NCI-H2227 treated with DMSO at 0.1 percent for 48 hours (cell line): ENCODE results near the gene TMEM63A.

Experiments
- DNase-seq: peaks from one replicate; lab custom pipeline; 2025; lab: John Stamatoyannopoulos, UW

TMEM63A gene

DNA sequence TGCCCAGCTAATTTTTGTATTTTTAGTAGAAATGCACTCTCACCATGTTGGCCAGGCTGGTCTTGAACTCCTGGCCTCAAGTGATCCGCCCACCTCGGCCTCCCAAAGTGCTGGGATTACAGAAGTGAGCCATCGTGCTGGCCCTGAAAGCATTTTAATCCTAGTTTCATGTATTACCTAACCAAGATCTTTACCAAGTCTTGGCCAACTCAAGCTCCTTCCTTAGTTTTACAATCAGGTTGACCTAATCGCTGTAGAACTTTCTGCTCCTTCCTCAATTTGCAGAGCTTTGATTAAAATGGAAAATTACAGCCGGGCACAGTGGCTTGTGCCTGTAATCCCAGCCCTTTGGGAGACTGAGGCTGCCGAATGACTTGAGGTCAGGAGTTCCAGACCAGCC lies 3.2 kb upstream of the TMEM63A start:
- DNase-seq: no peak

DNA sequence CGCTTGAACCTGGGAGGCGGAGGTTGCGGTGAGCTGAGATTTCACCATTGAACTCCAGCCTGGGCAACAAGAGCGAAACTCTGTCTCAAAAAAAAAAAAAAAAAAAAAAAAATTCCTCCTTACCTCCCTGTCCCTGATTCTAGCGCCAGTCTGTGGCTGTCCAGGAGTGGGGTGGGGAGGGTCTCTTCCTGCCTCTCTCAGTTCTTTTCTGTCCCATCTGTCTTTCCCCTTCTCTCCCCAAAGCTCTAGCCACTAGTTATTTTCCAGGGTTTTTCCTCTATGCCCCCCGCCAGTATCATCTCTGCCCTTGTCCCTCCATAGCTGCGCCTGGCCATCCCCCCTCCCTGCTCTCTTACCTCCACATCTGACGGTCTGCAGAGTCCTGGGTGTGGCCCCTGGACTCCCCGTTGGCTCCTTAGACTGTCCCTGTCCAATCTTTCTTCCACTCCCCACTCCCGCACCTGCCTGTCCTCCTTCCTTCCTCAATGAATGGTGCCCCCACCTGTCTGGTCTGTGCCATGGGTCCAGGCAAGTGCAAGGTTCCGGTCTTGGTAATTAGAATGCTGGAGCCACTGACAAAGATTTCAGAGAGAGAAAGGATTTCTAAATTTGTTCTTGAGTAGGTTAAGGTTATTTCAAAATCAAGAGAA lies 1.6 kb upstream of the TMEM63A start:
- DNase-seq: no peak

DNA sequence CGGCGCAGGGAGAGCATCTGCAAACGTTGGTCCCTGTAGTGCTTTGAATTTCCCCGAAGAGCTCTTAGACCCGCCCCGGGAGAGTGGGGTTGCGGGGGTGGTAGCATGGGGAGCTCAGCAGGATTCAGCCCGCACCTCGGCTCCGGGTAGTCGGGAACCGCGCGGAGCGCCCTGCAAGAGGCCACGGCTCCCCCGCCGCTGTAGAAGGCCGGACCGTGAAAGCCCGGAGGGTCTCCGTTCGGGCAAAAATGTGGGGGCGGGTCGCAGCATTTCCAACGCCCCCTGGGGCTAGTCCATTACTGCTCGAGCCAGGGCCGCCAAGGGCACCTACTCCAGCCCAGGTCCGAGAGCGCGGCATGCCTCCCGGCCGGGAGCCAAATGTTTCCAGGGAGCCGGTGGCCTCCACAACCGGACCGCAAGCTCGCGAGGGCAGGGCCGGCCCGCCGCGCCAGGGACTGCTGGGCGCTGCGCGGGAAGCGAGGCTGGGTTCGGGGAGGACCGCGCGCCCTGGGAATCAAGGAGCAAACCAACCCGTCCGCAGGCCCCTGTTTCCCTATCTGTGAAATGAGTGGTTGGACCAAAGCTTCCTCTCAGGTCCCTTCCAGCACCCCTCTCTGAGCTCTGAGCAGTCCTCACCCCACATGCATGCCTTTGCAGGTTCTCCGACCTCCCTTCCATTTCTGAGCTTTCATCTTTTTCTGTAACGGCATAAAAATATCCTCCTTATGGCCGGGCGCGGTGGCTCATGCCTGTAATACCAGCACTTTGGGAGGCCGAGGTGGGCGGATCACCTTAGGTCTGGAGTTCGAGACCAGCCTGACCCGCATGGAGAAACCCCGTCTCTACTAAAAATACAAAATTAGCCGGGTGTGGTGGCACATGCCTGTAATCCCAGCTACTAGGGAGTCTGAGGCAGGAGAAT lies 775 bp upstream of the TMEM63A start:
- DNase-seq: no peak

DNA sequence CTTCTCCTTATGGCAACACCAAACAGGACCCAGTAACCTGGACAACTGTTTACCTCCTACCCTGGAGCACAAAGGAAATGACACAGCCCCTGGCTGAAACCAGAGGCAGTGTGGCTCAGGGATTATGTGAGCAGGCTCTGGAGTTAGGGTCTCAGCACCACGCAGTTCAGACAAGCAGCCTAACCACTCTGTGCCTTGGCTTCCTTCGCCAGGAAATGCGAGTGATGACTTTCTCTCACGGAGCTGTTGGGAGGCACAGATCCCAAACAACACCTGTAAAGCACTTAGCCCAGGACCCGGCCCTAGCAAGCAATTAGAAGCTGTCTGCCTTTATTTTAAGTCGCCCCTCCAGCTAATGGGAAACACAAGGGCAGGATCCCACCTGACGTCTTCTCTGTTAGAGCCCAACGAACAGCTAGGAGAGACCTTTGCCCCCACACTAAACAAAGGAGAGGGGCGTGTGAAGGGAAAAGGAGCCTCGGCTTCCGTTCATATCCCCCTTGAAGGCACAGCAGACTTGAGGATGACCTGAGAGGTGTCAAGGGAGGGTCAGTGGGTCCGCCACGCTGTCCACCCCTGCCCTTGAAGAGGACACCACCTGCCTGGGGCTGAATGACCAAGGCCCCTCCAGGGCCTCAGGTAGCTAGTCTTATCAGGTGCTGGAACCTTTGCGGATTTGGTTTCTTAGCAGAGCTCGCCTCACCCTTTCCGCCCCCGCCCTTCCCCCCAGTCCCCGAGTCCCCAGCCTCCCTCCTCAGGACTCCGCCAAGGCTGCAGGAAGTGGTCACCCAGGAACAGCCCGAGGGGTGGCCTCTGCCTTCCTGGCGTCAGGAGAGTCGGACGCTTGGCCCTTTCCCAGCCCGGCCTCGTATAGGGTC lies 860 bp downstream of the TMEM63A start:
- DNase-seq: no peak

DNA sequence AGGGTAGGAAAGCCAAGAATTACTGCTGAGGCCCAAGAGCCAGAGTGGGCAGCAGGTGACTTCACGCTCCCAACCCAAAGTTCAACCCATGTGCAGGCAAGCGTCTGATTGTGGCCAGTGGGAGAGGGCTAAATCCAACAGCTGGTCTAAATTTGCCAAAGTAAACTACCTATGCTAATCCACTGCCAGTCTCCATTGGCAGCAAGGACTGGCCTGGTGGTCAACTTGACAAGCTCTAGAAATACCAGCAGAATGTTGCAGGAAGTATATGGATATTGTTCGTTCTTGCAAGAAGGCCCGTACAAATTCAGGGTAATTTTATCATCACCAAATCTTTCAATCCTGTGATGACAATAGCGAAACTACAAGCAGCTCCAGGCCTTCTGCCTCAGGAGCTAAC lies 1.5 kb downstream of the TMEM63A start:
- no peak for DNase-seq

DNA sequence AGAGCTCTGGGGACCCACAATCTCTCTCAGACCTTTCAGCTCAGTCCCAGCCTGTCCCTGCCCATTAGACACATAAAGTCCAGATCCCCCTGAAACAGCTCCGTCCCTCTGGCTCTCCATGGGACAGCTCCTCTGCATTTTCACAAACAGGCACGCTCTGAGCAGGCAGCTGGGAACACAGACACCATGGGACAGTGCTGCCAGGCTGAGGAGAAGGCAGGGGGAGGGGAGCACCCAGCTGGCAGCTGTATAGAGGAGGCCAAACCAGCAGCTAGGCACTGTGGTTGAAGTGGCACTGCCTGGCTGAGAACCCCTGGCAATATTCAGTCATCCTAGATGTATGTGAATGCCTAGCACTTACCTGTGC lies 2.0 kb downstream of the TMEM63A start:
- no peak for DNase-seq

DNA sequence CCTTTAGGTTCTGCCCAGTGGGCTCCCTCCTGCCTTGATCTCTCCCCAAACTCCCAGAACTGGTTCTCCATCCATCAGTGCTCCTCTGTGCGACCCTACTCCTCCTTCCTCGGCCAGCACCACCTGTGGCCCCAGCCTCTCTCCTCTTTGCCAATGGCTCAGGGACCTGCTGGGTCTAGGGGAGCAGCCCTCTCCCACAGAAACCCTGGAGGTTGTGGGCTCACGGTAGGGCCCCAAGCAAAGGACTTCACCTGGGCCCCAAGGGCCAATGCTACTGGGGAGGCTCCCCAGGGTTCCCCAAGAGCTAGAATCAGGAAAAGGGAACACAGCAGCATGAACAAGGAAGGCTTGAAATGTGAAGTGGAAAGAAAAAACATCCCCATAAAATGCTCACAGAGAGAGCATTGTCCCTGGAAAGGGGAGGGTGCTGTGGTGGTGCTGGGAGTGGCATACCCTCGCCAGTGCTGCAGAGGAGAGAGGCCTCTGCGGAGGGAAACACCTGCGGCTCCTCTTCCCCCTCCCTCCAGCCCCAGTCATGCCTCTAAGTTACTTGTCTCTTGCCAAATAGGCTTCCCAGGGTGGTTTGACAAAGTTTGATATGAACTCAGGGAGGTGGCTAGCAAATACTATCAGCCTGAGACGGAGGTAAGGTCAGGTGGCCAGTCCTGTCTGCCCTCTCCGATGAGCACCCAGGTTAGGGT lies 2.5 kb downstream of the TMEM63A start:
- DNase-seq: no peak

DNA sequence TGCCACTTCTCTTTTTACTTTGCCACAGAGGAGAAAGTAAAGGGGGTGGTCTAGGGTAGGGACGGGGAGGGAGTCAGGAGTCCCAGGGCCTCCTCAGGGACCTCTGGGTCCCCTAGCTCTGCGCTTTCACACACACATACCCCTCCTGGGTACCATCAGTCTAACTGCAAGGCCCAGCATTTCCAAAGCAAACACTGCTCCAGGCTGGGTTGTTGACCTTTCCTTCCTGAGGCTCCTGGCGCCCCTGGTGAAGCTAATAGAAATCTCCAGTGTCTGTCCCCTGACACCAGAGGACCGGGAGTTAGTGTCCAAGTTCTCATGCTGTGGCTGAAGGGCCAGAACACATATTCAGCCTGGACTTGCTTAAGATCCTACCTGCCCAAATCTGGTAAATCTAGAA lies 3.9 kb downstream of the TMEM63A start:
- no peak for DNase-seq

DNA sequence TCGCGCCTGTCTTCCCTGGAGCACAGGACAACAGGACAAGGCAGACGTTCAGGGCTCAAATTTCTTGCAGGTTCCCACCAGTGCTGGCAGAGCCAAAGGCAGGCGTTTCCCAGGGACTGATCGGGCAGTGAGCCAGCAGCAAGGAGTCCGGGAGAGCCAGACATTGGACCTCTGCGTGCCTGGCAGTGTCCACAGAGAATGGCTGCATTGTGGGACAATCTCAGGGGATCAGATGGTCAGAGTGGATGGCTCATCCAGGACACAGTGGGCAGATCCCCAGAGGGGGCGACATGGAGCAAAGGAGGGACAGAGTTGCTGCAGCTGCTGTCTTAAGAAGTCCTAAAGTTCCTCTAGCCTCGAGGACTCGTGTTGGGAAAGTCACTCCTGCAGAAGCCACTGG lies 4.6 kb downstream of the TMEM63A start:
- no peak for DNase-seq

DNA sequence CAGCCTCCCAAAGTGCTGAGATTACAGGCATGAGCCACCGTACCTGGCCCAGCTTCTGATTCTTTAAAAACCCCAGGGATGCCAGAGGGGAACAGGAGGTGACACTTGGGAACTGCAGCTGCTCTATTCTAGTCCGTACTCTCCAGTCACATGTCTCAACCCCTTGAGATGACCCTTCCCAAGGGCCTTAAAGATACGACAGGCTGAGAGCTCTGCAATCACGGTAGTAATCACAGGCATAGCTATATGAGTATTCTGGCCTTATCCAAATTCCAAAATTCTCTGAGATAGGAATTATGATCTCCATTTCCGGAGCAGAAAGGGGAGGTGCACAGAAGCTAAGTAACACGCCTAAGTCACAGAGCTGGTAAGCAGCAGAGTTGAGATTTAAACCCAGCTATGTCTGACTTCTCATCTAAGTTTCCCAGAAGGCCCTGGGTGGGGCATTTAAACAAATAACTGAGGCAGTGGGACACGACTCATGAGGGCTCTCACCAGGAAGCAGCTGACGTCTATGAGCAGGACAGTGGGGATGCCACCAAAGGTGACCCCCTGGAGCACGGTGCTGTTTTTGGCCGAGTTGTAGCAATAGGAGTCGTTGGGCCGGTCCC lies 5.2 kb downstream of the TMEM63A start:
- DNase-seq: no peak

DNA sequence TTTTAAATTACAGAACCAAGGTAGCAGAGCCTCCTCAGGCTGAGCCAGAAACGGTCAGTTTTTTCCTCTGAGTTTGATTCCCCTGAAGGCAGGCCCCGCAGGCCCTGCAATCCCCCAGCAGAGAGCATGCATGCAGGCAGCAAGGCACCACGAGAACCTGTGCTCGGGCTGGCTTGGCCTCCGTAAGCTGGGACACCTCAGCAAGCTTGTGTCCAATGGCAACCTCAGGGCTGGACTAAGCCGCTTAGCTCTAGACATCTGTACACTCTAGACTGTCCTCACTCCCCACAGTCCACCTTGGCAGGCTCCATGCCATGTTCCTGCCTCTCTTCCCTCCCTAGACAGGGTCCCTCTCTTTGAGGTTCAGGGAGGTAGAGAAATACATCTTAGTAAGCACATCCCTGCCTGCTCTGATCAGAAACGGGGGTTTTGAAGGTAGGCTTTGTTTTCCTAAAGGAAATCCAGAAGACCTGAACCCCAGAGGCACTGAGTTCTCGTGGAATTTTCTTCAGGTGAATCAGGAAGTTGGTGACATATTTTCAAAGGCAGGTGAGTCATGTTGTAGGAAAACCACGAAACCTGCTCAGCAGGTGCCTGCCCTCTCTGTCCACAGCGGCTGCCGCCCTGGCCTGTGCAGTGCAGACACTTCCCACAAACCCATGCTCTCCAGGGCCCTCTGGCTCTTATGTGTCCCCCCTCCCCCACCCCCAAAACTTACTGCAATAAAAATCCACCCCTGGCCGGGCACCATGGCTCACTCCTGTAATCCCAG lies 7.0 kb downstream of the TMEM63A start:
- DNase-seq: no peak

DNA sequence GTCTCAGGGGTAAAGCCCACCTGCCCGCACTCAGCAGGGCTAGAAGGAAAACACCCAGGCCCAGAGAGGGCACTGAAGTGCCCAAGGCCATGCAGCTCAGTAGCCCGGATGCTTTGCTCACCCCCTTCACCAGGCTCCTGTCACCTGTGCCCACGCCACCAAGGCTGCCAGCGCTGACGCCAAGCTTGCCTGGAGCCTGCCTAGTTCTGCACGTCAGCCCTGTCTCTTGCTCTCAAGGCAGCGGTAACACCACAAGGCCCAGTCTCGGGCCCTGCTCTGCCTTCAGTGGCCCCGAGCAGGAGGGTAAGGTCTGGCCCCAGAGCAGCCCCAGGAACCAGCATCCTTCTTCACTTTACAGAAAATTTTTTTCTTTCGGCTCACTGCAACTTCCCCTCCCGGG lies 7.7 kb downstream of the TMEM63A start:
- no peak for DNase-seq

DNA sequence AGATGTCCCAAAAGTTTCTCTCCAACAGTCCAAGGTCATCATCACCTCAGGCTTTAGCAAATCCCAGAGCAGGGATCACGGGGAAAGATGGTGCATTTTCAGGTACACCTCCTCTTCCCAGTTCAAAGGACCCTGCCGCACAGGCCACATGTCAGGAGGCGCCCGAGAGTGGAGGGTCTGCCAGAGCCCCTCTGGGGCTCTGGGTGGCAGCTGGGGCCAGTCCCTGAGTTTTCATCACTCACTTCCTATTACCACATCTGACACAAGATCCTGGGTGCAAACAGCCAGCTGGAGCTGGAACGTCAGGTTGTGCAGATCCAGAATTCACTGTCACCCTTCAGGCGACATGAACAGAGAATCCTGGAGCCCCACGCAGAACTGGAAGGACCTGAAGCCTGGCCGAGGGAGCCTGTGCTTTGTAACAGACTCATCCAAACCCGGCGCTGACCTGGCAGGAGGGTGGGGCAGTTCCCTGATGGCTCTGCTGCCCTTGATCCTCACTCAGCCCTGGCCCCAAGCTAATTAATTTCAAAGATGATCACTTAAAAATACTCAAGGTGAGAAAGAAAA lies 8.8 kb downstream of the TMEM63A start:
- DNase-seq: no peak

DNA sequence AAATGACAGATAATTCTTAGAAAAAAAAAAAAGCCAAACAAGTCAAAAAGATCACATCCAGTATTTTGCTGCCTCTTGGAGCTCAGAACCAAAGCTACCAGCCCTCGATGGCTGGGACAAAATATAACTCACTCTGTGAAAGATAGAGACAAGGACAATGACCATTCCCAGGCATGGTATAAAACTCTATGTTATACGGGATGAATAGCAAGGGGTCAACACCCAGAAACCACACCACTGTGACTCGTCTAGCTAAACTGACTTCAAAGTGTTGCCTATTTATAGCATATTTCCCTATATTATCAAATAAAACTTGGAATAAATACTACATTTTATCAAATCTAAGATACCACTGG lies 10.1 kb downstream of the TMEM63A start:
- DNase-seq: no peak

DNA sequence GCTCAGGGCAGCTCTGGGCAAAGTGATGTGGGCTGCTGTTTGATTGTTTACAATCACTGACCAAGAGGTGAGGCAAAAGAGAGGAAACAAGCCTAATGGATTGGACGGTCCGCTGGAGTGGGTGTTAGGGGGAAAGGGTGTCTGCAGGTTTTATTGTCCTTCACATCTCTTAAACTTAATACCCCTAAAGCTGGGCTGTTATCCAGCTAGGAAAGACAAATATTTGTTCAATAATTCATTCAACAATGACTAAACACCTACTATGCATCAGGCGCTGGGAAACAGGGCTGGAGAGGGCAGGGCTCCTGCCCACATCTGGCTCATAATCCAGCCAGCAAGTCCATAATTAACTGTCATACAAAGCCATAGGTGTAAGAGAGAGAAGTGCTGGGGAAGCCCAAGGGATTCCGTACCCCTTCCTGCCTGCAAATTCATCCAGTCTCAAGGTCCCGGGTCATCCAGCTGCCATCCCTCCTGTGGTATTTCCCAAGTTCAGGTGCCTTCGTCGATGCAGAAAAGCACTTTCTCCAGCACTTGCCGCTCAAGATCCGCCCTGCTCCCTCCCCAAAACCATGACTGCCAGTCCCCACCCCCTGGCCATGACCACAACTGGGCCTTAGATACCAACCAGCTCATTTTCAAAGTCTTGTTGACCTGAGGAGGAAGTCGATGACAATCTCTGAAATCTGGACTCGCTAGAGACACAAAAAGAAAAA lies 10.7 kb downstream of the TMEM63A start:
- no peak for DNase-seq

DNA sequence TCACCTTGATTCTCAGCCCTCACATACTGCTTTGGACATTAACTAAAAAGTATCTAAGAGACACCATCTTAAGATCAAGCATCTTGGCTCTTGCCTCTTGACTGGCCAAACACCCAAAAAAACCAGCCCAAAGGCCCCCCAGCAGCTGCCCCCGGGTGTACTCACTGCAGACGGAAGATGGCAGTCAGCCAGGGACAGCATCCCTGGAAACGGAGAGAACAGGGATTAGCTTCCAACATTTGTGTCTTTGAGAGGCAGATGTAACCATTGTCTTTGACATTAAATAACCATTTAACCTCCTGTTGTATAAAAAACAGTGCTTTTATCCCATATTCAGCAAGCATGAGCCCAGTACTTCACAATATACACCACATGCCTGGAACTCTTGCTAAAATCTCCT lies 11.3 kb downstream of the TMEM63A start:
- DNase-seq: no peak

DNA sequence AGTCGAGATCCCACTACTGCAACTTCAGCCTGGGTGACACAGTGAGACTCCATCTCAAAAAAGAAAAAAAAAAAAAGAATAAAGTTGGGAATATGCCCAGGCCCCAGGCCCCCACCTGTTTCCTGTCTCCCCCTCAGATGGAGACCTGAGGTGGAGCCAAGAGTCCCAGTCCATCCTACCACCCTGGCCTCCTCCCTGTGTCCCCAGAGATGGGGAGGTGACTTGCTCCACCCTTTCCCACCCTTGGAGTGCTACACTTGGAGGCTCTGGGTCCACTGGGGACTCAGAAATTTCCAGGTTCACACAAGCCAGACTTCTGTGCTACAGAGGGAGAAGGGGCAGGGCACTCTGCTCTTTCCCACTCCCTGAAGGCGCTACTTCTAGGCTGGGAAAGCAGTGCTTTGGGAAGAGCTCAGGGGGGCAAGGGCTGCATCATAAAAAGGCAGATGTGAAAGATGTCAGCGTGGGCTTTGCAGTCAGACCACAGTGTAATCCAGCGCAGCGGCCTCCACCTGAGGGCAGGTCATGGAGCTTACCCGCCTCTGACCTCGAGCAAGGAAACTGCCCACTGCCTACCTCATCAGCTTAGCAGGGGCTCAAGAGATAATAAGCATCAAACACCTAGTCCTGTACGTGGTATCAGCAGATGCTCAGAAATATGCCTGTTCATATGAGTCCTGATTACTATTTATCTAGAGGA lies 13.4 kb downstream of the TMEM63A start:
- DNase-seq: no peak

DNA sequence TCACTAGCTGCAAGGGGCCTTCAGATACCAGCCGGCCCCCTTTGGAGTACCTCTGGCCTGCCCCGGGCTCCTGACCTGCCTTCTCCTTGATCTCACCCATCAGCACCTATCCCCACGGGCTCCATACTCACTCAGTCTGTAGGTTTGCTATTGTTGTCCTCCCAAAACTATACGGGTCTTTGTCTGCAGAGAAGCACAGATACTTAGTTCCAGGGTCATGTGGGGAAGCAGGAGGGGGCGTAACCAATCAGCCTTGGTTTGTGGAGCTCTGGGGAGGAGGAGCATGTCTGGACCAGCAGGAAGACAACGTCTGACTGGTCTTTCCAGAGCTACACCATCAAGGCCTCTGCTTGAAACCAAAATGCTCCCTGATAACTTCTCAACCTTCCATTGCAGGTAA lies 15.2 kb downstream of the TMEM63A start:
- no peak for DNase-seq
